ENCODE results near the gene C2orf15.

GRCh38 chr2:99188357-99188756 lies 46.9 kb downstream of the C2orf15 start:
- TF ChIP-seq, protein P1, sequence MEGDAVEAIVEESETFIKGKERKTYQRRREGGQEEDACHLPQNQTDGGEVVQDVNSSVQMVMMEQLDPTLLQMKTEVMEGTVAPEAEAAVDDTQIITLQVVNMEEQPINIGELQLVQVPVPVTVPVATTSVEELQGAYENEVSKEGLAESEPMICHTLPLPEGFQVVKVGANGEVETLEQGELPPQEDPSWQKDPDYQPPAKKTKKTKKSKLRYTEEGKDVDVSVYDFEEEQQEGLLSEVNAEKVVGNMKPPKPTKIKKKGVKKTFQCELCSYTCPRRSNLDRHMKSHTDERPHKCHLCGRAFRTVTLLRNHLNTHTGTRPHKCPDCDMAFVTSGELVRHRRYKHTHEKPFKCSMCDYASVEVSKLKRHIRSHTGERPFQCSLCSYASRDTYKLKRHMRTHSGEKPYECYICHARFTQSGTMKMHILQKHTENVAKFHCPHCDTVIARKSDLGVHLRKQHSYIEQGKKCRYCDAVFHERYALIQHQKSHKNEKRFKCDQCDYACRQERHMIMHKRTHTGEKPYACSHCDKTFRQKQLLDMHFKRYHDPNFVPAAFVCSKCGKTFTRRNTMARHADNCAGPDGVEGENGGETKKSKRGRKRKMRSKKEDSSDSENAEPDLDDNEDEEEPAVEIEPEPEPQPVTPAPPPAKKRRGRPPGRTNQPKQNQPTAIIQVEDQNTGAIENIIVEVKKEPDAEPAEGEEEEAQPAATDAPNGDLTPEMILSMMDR (IDR thresholded peaks at IDR 0.05), result no peak
- no peak for TF ChIP-seq POLR2AphosphoS5 (IDR thresholded peaks at IDR 0.05; ENCODE audit: low read depth, low read length)

All from Panc1 (cell line).